HCT116 (cell line): ENCODE results near the gene SDK2. TPM values are rescaled to one million over a fixed set of nuclear protein-coding genes. Genes with fewer than 3 reads are reported as not detected.

Experiments used
- ATAC-seq: fragments of 200-7000 bp; cut with Tn5 transposase; 2 replicates; pipeline ENCODE4 v1.9.1; 2020; ENCODE audit warnings: mild to moderate bottlenecking, moderate library complexity
- BruUV-seq: library from RNA; stranded (reverse); fragments of 400-500 nt; replicated peaks from 2 replicates; lab custom pipeline; 2021; lab: Mats Ljungman, UMichigan
- CTCF ChIA-PET: fragments of 300-600 bp; sonication (Branson Sonifier 250); formaldehyde crosslinking; loops from one replicate; lab custom pipeline; 2021; ENCODE audit warnings: antibody characterized with exemption; lab: Charles Lee
- POLR2A ChIA-PET: fragments of 300-600, 350-600 bp; sonication (Branson Sonifier 250); formaldehyde crosslinking; loops from one replicate; lab custom pipeline; 2021; ENCODE audit warnings: antibody characterized with exemption; lab: Charles Lee
- RAD21 ChIA-PET, 2 experiments: fragments of 300-600 bp; sonication (Branson Sonifier 250); formaldehyde crosslinking; loops; one replicate each; lab custom pipeline; 2023; ENCODE audit warnings: low total read pairs in 2 of 2; ENCODE audit not compliant: uncharacterized antibody in 2 of 2, unreplicated experiment in 2 of 2, low non-redundant PET in 1 of 2; lab: Charles Lee
- DNase-seq: peaks from one replicate; pipeline ENCODE4 v3.0.0-alpha.2; 2010; ENCODE audit warnings: low read depth, low spot score
- H2AFZ ChIP-seq: fragments of 200-600 bp; shearing (Covaris generic), sonication (generic); 2 replicates; pipeline ENCODE4 v1.6.1; 2017; ENCODE audit warnings: low read depth, mixed run types, mixed read lengths, antibody characterized with exemption, low read length; ENCODE audit not compliant: poor library complexity, severe bottlenecking
- H3K27ac ChIP-seq: 2 replicates; pipeline ENCODE4 v1.5.1; 2012; ENCODE audit warnings: low read depth, low read length
- H3K27me3 ChIP-seq: fragments of 200-600 bp; sonication (generic); 2 replicates; pipeline ENCODE4 v1.6.1; 2016; ENCODE audit warnings: mixed run types, low read length, mixed read lengths; ENCODE audit not compliant: insufficient read depth
- H3K36me3 ChIP-seq, 2 experiments: fragments of 200-500 bp in 1 of 2; fragments of 200-600 bp in 1 of 2; sonication (Bioruptor generic) in 1 of 2; sonication (generic) in 1 of 2; 2 replicates each; pipeline versions ENCODE4 v1.5.1 to v1.6.1; 2014 to 2016; ENCODE audit warnings: low read length in 2 of 2, inconsistent platforms in 1 of 2, mixed read lengths in 1 of 2, mixed run types in 1 of 2; ENCODE audit not compliant: insufficient read depth in 2 of 2, control insufficient read depth in 1 of 2
- H3K4me1 ChIP-seq, 2 experiments: fragments of 200-600 bp in 1 of 2; sonication (generic) in 1 of 2; 2 replicates each; pipeline versions ENCODE4 v1.5.1 to v1.6.1; 2012 to 2017; ENCODE audit warnings: low read length in 2 of 2, inconsistent platforms in 1 of 2, mild to moderate bottlenecking in 1 of 2, mixed read lengths in 1 of 2, mixed run types in 1 of 2, moderate library complexity in 1 of 2; ENCODE audit not compliant: insufficient read depth in 2 of 2, control insufficient read depth in 1 of 2
- H3K4me2 ChIP-seq: fragments of 200-600 bp; sonication (generic); 2 replicates; pipeline ENCODE4 v1.6.1; 2017; ENCODE audit warnings: mixed run types, low read length, mixed read lengths
- H3K4me3 ChIP-seq, 2 experiments: fragments of 200-600 bp in 1 of 2; sonication (generic) in 1 of 2; replicated peaks in 1 of 2; 2 replicates each; pipeline ENCODE4 v1.5.1; 2011 to 2016; ENCODE audit warnings: low read length in 2 of 2, control low read depth in 1 of 2, low read depth in 1 of 2, mild to moderate bottlenecking in 1 of 2, mixed read lengths in 1 of 2, mixed run types in 1 of 2
- H3K79me2 ChIP-seq: fragments of 200-600 bp; sonication (generic); 2 replicates; pipeline ENCODE4 v1.6.1; 2017; ENCODE audit warnings: mild to moderate bottlenecking, mixed run types, low read length, moderate library complexity, mixed read lengths; ENCODE audit not compliant: insufficient read depth
- H3K9ac ChIP-seq: fragments of 200-600 bp; sonication (generic); 2 replicates; pipeline ENCODE4 v1.6.1; 2016; ENCODE audit warnings: low read length, mixed read lengths
- H3K9me2 ChIP-seq: fragments of 200-600 bp; sonication (generic), shearing (Covaris generic); 2 replicates; pipeline ENCODE4 v1.6.1; 2017; ENCODE audit warnings: mixed run types, mild to moderate bottlenecking, moderate library complexity; ENCODE audit not compliant: insufficient read depth
- H3K9me3 ChIP-seq, 2 experiments: fragments of 200-500 bp in 1 of 2; fragments of 200-600 bp in 1 of 2; sonication (Bioruptor generic) in 1 of 2; sonication (generic) in 1 of 2; 2 replicates each; pipeline ENCODE4 v1.6.1; 2014 to 2017; ENCODE audit warnings: low read length in 2 of 2, mixed read lengths in 2 of 2, inconsistent platforms in 1 of 2, low read depth in 1 of 2, mild to moderate bottlenecking in 1 of 2, mixed run types in 1 of 2, moderate library complexity in 1 of 2; ENCODE audit not compliant: control insufficient read depth in 1 of 2, insufficient read depth in 1 of 2
- H4K20me1 ChIP-seq: fragments of 200-600 bp; sonication (generic), shearing (Covaris generic); 2 replicates; pipeline ENCODE4 v1.6.1; 2017; ENCODE audit warnings: mixed run types, mild to moderate bottlenecking, moderate library complexity; ENCODE audit not compliant: insufficient read depth
- CBX3 ChIP-seq: IDR thresholded peaks from 2 replicates; pipeline ENCODE4 v1.6.1; 2012; ENCODE audit warnings: low read depth
- EGR1 ChIP-seq: IDR thresholded peaks from 2 replicates; pipeline ENCODE4 v1.6.1; 2012; ENCODE audit warnings: low read depth
- EZH2 ChIP-seq: fragments of 200-600 bp; sonication (generic); IDR thresholded peaks from 2 replicates; pipeline ENCODE4 v1.6.1; 2017; ENCODE audit warnings: antibody characterized with exemption, mixed run types
- EZH2phosphoT487 ChIP-seq: fragments of 200-600 bp; IDR thresholded peaks from 2 replicates; pipeline ENCODE4 v1.6.1; 2018; ENCODE audit warnings: antibody characterized with exemption, borderline replicate concordance
- POLR2A ChIP-seq: IDR thresholded peaks from 2 replicates; pipeline ENCODE4 v1.7.0; 2011; ENCODE audit warnings: borderline replicate concordance; ENCODE audit not compliant: insufficient read depth, insufficient read length; ENCODE audit errors: extremely low read depth
- RAD21 ChIP-seq: IDR thresholded peaks from 2 replicates; pipeline ENCODE4 v1.6.1; 2012; ENCODE audit warnings: low read depth, mild to moderate bottlenecking
- SIN3A ChIP-seq: IDR thresholded peaks from 2 replicates; pipeline ENCODE4 v1.6.1; 2012; ENCODE audit warnings: low read depth
- SP1 ChIP-seq: IDR thresholded peaks from 2 replicates; pipeline ENCODE4 v1.6.1; 2012; ENCODE audit warnings: low read depth
- SRF ChIP-seq: IDR thresholded peaks from 2 replicates; pipeline ENCODE4 v1.6.1; 2012; ENCODE audit warnings: low read depth
- intact Hi-C: fragments of 100-400 bp; cut with micrococcal nuclease; formaldehyde crosslinking; loops from 2 replicates; pipeline ENCODE4 v1.10.0; 2022
- total RNA-seq: library from RNA; stranded (reverse); gene quantifications from one replicate; pipeline ENCODE4 v1.2.1, GENCODE V29; 2021; ENCODE audit not compliant: unreplicated experiment
- TF ChIP-seq, protein P1 (sequence below): IDR thresholded peaks from 2 replicates; pipeline ENCODE4 v1.6.1; 2012
- TF ChIP-seq, protein P2 (sequence below): IDR thresholded peaks from 2 replicates; pipeline ENCODE4 v1.6.1; 2012
- TF ChIP-seq, protein P3 (sequence below): IDR thresholded peaks from 2 replicates; pipeline ENCODE4 v1.6.1; 2012; ENCODE audit warnings: low read depth
- TF ChIP-seq, protein P4 (sequence below): IDR thresholded peaks from 2 replicates; pipeline ENCODE4 v1.6.1; 2011; ENCODE audit warnings: mild to moderate bottlenecking, low read length, moderate library complexity; ENCODE audit not compliant: insufficient replicate concordance; ENCODE audit errors: extremely low read depth

SDK2 gene
- total RNA-seq, 1 experiment from 2014 or later = 0.10 TPM

DNA sequence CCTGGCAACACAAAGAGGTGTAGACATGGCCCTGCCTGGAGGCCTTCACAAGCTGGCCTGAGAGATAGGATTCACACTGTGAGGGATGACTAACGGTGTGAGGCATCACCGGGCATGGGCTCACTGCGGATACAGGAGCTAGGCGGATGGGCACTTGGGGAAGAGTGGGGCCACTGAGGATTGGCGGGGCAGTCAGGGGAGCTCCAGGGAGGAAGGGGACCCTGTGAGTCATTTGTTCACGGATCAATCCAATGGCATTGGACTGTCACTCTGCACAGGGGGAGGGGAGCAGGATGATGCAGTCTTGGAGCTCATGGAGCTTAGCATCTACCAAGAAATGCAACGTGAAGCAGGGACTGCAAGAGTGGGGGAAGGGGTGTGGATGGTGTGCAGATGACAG lies 117.3 kb downstream of the SDK2 start:
- CTCF ChIA-PET = no interaction called here

More for the DNA sequence above, 117.3 kb downstream of the SDK2 start:
- Histone ChIP-seq H3K79me2 (no peaks in the 10 kb centered on the region), H3K27ac (no peak overlapping the region), H3K9me3 (no peaks in the 10 kb centered on the region), H3K27me3 (peaks cover 59% of the 10 kb centered on the region), H2AFZ (no peak overlapping the region), H3K36me3 (no peaks in the 10 kb centered on the region), H4K20me1 (no peaks in the 10 kb centered on the region), H3K4me2 (no peak overlapping the region), H3K4me1 (no peaks in the 10 kb centered on the region), H3K9ac (no peak overlapping the region), H3K4me3 (no peak overlapping the region), H3K9me2 (no peaks in the 10 kb centered on the region)
- ChIA-PET POLR2A (no interaction called here), RAD21 (no interaction called here)
- ATAC-seq = no peak
- intact Hi-C loops = no loop called here
- DNase-seq = no peak
- no peak for TF ChIP-seq EZH2phosphoT487
- TF ChIP-seq, protein P1, sequence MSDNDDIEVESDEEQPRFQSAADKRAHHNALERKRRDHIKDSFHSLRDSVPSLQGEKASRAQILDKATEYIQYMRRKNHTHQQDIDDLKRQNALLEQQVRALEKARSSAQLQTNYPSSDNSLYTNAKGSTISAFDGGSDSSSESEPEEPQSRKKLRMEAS = no peak
- no peak for TF ChIP-seq SIN3A
- TF ChIP-seq, protein P2, sequence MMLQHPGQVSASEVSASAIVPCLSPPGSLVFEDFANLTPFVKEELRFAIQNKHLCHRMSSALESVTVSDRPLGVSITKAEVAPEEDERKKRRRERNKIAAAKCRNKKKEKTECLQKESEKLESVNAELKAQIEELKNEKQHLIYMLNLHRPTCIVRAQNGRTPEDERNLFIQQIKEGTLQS = no peak
- TF ChIP-seq SP1 = no peak
- TF ChIP-seq, protein P3, sequence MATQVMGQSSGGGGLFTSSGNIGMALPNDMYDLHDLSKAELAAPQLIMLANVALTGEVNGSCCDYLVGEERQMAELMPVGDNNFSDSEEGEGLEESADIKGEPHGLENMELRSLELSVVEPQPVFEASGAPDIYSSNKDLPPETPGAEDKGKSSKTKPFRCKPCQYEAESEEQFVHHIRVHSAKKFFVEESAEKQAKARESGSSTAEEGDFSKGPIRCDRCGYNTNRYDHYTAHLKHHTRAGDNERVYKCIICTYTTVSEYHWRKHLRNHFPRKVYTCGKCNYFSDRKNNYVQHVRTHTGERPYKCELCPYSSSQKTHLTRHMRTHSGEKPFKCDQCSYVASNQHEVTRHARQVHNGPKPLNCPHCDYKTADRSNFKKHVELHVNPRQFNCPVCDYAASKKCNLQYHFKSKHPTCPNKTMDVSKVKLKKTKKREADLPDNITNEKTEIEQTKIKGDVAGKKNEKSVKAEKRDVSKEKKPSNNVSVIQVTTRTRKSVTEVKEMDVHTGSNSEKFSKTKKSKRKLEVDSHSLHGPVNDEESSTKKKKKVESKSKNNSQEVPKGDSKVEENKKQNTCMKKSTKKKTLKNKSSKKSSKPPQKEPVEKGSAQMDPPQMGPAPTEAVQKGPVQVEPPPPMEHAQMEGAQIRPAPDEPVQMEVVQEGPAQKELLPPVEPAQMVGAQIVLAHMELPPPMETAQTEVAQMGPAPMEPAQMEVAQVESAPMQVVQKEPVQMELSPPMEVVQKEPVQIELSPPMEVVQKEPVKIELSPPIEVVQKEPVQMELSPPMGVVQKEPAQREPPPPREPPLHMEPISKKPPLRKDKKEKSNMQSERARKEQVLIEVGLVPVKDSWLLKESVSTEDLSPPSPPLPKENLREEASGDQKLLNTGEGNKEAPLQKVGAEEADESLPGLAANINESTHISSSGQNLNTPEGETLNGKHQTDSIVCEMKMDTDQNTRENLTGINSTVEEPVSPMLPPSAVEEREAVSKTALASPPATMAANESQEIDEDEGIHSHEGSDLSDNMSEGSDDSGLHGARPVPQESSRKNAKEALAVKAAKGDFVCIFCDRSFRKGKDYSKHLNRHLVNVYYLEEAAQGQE = no peak
- TF ChIP-seq CBX3 = no peak
- no peak for TF ChIP-seq EGR1
- TF ChIP-seq, protein P4, sequence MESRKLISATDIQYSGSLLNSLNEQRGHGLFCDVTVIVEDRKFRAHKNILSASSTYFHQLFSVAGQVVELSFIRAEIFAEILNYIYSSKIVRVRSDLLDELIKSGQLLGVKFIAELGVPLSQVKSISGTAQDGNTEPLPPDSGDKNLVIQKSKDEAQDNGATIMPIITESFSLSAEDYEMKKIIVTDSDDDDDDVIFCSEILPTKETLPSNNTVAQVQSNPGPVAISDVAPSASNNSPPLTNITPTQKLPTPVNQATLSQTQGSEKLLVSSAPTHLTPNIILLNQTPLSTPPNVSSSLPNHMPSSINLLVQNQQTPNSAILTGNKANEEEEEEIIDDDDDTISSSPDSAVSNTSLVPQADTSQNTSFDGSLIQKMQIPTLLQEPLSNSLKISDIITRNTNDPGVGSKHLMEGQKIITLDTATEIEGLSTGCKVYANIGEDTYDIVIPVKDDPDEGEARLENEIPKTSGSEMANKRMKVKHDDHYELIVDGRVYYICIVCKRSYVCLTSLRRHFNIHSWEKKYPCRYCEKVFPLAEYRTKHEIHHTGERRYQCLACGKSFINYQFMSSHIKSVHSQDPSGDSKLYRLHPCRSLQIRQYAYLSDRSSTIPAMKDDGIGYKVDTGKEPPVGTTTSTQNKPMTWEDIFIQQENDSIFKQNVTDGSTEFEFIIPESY = no peak
- TF ChIP-seq SRF = no peak
- no peak for TF ChIP-seq RAD21
- no peak for TF ChIP-seq EZH2
- no peak for TF ChIP-seq POLR2A
- no TSS peak for BruUV-seq
